ENCODE data around the gene BABAM2.

The BABAM2 gene

DNA sequence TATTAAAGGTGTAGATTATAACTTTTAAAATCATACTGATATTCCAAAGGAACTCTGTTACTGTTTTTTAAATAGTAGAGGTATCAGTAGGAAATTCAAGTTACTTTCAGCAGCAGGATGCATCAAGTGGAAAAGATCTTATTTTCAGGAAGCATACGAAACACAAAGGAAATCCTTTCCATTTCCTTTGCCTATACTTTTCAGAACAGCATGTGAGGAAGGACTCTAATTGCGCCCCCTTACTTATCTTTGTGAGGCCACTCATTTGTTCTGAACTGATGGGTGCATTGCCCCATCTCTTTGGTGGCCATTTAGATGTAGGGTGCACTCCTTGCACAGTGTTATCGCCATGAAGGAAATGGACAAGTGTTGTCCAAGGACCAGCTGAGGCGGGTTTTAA is 145.3 kb downstream of the BABAM2 start:
- DNase-seq: no peak

DNA sequence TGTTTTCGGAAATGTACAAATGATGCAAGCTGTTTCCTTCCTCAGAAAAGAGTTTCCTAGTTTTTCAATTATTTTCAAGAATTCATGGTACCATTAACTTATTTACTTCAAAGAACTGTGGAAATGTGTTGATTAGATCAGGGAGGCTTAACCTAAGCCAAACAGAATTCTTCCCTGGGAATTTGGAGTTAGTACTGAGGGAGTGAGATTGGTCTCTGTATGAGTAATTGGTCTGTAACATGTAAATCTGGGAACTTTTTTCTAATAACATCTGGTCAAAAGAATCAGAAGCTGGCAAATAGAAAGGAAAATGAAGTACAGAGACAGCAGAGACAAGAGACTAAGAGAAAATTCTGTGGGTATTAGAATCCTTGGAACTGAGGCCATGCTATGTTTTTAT is 145.8 kb downstream of the BABAM2 start:
- DNase-seq: no peak

DNA sequence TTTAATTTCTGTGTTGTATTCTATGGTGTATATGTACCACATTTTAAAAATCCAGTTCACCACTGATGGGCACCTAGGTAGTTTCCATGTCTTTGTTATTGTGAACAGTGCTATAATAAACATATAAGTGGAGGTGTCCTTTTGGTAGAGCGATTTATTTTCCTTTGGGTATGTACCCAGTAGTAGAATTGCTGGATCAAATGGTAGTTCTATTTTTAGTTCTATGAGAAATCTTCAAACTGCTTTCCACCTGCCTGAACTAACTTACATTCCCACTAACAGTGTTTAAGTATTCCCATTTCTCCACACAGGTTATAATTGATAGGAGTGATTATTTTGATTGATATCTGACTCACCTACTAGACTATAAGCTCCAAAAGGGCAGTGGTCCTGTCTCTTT is 148.2 kb downstream of the BABAM2 start:
- no peak for DNase-seq

DNA sequence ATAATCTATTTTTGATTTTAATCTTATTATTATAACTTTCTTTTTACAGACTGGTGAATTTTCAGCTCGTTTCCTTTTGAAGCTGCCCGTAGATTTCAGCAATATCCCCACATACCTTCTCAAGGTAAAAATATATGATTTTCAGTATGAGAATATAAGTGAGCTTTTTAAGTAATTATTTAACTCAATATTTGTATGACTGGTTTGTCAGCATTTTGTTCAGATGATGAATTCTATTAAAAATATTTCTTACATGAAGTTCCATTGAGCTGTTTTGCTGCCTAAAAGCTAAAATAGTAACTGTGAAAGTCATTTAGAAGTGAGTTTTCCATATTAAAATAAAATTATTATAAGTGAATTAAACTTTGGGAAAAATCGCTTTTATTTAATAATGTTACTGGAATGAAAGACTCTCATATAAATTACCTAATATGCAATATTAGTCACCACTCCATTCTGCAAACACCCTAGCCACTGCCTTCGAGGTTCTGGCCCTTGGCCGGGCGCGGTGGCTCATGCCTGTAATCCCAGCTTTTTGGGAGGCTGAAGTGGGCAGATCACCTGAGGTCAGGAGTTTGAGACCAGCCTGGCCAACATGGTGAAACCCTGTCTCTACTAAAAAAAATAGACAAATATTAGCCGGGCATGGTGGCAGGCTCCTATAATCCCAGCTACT is 155.3 kb downstream of the BABAM2 start:
- DNase-seq: no peak

DNA sequence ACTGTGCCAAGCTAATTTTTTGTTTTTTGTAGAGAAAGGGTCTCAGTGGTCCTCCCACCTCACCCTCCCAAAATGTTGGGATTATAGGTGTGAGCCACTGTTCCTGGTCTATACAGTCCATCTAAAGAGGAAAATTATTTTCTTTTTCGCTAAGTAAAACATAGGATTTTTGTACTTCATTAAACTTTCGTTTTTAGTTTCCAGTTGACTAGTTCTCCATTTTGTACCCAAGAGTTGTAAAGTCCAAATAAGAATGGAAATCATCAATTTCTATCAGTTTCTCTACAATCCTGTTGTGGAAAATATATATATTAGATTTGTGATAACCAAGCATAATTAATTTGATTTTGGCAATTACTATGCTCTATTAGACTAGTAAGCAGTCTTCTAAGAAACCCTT is 156.4 kb downstream of the BABAM2 start:
- DNase-seq: no peak

DNA sequence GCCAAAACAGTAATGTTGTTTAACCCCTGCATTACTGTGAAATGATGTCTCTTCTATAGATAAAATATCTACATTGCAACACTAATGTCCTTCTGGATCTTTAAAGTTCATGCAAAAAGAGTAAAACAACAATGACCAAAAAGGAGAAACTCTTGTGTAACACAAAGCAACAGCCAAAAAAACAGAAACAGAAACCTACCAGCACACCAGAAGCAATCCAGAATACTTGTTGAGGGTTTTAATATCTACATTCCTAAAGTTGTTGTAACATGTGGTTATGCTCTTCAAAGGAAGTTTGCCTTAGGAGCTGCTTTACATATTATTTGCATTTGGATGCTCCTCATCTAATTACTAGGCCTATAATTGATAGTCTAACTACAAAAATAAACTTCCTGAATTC is 157.2 kb downstream of the BABAM2 start:
- no peak for DNase-seq

DNA sequence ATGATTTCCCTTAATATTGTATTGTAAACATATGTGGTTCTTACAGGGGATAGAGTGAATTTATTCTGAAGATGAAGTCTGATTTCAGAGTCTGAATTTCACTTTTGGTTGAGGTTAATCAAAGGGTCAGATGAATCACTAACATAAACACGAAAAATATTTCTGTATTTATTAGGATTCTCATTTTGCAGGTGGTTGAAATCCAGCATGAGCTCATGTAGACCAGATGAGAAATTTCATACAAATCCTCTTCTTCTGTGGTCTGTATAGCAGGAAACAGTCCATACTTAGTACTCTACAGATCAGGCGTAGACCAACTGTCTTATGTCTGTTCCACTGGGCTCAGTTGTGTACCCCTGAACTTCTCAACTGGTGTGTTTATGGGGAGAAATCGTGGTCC is 157.8 kb downstream of the BABAM2 start:
- DNase-seq: no peak

DNA sequence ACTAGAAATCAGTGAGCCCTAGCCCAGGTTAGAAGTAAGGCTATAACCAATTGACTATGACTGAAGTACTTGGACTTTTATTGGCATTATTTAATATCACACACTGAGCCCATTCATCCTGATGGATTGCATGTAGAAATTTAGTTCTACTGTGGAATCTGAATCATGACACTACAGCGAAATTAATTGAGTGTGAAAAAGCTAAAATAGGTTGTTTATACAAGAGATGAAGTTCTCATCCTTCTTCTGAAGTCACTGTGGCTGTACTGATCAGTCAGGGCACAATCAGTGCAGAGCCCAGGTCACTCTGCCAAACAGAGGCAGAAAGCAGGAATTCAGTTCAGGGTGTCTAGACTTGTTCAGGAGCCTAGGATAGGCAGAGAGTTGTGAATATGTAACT is 158.9 kb downstream of the BABAM2 start:
- no peak for DNase-seq

DNA sequence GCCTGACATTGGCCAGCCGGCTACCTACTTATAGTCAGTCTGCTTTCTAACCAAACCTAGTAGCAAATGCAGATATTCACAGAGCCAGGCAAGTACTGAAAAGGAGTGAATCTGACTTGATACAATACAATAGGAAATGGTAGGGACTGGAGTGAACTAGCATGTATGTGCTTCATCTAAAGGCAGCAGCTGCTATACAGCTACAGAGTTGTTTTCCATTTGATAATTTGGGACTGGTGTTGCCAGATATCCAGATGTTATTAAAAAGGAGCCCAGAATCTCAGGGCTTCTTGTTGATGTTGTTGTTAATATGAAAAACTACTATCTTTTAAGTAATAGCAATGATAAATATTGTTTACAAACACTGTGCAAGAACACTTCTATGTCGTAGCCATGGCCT is 159.4 kb downstream of the BABAM2 start:
- no peak for DNase-seq

DNA sequence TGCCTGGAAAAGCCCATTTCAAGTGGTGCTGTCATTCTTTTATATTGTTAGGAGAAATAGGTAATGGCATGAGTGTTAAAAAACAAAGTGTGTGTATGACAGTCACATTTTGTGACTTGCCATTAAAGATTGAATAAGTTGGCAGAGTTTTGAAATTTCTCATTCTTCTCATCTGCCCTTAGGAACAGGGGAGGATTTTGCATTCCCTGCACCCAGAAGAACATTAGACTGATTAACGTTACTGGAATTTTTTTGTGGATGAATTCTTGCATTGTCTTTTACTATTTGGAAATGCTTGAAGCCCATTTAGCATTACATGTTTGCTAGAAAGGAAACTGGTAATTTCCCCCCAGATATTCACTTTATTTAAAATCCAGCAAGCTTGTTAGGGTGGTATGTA is 162.2 kb downstream of the BABAM2 start:
- no peak for DNase-seq

DNA sequence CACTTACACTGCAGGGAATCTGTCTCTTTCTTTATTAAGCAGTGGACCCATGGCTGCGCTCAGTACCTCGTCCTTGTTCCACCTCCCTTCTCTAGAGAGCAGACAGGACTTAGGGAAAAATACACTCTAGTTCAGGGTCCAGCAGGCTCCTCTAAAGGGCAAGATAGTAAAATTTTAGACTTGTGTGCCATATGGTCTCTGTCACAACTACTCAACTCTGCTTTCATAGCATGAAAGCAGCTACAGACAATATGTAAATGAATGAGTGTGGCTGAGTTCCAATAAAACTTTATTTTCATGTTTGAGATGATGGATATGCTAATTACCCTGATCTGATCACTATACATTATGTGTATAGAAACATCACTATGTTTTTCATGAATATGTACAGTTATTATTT is 163.1 kb downstream of the BABAM2 start:
- no peak for DNase-seq

DNA sequence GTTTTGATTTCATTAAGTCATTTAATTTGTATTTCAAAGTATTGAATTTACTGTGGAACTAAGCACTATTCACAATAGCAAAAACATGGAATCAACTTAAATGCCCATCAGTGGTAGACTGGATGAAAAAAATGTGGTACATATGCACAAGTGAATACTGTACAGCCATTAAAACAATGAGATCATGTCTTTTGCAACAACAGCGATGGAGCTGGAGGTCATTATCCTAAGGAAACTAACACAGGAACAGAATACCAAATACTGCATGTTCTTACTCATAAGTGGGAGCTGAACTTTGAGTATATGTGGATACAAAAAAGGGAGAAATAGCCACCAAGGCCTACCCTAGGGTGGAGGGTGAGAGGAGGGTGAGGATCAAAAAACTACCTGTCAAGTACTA is 164.4 kb downstream of the BABAM2 start:
- DNase-seq: no peak

DNA sequence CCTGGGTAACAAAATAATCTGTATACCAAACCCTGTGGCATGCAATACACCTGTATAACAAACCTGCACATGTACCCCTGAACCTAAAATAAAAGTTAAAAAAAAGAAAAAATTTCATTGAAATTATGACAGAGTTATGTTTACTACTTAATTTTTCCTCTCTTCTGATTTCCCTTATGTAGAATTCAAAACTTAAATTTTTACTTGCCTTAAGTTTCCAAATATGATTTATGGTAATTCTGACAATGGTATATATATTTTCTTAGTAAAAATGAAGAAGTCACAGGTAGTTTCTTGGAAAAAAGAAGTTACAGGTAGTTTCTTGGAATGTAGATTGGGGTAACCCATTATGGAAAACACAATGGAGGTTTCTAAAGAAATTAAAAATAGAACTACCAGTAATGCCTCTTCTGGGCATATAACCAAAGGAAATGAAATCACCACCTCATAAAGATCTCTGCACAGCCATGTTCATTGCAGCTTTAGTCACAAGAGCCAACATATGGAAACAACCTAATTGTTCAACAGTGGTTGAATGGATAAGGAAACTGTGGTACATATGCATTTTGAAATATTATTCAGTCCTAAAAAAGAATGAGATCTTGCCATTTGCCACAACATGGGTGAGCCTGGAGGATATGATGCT is 164.9 kb downstream of the BABAM2 start:
- DNase-seq: no peak

DNA sequence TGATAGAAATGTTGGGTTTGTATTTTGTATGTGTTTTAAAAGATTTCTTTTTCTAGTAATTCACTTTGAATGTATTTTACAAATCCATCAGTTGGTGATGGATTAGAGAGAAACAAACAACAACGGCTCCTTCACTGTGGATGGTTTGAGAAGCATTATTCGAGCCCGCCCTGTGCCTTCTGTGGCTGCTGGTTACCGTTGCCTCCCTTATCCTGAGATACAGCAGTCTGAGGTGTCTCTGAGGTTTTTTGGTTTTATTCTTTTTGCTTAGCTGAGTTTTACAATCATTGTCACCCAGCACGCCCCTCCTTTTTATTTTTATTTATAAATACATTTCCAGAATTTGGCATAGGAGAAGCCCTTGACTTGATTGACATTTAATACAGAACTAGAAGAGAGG is 168.3 kb downstream of the BABAM2 start:
- no peak for DNase-seq

DNA sequence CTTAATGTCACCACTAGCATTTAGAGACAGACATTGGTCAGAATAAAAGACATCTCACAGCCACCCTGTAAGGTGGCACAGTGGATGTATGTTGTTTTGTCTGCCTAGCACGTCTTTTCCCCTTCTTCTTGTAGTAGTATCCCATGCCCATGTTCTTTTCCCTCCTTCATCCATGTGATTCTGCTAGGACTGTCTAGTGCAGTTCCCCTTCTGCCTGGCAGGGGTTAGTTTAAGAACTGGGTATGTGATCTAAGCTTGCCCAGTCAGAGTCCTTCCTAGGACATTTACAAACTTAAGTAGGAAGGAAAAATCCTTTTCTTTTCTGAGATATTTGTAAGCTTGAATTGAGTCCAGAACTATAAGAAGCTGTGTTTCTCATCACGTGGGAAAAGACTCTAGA is 172.3 kb downstream of the BABAM2 start:
- no peak for DNase-seq

DNA sequence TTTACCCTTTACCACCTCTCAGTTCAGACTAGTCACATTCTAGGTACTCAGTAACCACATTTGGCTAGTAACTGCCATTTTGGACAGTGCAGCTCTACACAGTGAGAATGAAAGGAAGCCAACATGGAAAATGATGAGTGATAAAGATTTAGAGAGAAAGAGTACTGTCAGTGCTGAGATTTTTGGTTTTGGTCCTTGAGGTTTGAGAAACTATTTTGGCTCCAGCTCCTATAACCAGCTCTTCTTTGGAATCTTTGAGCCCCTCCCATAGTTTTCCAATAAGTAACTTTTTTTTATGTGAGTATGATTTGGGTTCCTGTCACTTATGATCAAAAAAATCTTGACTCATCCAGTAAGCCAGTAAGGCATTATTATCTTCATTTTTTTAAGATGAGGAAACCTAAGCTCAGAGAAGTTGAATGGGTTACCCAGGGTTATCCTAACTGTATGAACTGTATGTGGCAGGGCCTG is 173.0 kb downstream of the BABAM2 start:
- no peak for DNase-seq

DNA sequence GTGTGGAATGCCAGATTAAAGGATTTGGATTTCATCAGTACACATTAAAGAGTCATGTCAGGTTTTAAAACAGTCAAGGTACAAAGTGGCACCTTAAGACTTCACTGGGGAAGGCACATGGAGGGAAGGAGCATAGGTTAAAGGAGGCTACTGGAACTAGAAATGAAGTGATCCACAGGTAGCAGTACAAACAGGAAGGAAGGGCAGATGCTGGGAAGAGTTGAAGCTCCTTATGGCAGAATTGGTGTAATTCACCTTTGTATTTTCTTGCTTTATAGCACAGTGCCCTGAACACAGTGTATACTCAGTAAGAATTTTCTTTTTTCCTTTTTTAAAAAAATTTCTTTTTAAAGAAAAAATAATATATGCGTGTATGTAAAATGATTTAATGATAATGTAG is 177.1 kb downstream of the BABAM2 start:
- no peak for DNase-seq

DNA sequence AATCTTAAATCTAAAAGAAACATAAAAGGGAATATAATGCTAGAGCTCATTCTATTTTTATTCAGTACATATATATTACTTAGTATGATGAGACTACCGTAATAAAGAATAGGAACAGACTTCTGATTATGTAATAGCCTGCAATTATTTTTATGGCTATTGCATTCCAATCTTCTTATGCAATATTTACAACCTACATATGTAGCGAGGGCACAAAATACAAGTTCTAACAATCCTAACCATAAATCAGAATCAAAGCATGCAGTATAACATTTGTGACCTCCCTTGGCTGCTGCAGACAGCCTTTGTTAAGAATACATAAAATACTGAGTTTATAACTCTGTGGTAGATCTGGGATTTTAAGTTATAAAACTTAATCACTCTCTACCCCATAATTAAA is 177.6 kb downstream of the BABAM2 start:
- DNase-seq: no peak

DNA sequence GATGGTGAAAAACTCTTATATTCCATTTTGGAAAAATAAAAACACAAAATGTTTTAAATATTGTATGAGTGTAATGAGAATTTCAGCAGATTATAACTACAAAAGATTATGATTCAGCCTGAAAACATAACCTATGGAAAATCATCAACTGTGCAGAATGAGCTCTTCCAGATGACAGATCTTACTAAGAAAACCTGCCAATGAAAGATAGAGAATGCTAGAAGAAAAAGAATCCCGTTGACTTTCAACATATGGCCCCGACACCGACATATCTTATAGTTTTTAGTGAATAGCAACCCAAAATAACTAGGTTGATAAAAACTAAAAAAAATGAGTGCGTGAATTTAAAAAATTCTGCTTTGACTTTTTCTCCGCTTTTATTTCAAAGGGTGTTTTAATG is 178.0 kb downstream of the BABAM2 start:
- DNase-seq: no peak

DNA sequence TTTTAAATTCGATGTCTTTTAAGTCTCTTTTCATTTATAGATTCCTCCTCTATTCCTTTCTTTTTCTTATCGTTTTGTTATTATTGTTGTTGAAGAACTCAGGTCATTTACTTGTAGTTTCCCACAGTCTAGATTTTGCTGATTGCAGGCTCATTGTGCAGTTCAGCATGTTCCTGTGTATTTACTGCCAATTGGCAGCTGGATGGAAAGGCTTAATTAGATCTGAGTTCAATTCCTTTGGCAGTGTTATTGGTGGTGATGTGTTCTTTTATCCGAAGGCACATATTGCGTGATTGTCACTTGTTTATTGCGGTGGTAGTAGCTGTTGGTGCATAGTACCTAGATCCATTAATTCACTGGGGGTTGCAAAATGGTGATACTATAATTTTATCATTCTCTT is 180.7 kb downstream of the BABAM2 start:
- DNase-seq: no peak

DNA sequence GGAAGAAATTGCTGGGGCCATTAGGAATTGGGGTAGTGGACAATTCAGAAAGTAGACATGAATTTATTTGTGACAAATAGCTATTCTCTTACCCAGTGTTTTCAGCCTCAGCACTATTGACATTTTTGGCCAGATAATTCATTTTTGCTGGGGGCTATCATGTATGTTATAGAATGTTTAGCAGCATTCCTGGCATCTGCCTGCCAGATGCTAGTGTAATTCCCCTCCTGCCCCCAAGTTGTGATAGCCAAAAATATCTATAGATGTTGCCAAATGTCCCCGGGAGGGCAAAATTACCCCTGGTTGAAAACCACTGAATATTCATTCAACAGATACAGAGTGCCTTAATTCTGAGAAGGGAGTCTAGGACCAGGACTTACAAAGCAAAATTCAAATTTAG is 183.6 kb downstream of the BABAM2 start:
- DNase-seq: no peak

DNA sequence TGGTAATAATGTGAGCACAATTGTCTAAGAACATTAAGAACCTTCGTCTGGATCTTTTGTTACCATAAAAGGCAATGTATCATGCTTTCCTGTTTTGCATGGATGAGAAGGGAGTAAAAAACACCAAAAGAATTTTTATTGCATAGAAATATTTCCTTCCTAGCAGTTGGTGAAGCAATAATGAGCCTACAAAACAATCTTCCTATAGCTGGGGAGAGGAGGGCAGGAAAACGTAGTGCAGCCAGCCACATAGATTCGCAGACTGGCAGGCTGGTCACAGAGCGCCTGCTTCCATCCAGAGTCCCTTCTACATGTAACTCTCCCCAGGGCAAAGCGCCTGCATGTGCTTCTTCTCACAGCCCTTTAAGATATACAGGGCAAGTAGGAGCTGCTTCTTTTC is 190.4 kb downstream of the BABAM2 start:
- DNase-seq: no peak

DNA sequence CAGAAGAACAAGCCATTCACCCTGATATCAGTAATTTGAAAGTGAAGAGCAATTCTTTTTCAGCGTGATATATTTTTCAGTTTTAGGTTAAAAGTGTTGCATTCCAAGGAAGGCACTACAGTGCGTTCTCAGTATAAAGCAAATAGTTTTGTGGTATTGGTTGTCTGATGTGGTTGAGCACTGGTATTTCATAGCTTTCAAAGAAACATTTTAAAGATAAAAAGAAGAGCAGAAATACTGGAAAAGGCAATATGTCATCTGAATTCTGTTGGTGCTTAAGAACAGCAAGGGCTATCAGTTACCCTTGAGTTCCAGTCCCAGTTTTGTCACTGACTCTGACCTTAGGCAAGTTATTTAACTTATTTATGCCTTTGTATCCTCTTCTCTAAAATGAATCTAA is 191.6 kb downstream of the BABAM2 start:
- peak in 1 of 2 donors; percentile 8 for DNase-seq

DNA sequence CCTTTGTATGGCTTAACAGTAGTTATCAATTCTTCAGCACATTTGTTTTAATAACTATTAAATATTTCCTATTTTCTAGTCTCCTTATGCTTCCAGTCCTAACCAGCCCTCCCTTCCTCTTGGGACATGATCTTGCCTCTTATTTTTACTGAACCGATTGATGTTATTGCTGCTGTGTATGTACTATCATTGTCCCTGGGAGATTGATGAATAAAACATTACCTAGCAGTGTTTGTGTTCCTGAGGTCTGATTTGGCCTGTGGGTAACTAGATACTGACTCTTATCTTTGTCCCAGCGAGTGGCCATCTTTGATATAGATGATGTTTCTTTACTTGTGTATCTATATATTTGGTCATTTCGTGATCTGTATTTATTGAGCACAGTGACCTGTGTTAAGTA is 192.9 kb downstream of the BABAM2 start:
- DNase-seq: no peak

DNA sequence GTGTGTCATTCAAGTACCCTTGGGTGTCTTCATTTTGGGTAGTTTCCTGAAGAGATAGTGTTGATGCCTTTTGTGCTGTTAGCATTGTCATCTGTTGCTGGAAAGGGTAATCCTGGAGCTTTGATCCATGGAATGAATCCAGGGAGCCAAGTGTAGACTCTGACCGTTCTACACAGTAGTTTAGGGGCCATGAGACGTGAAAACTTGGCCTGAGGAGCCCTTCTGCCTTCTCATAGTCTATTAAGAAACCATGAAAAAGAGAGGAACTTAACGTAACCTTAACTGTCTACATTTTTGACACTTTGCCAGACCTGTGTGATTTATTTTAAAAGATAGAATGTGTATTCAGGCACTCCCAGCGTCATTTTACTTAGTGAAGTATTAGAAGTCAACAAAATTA is 194.0 kb downstream of the BABAM2 start:
- no peak for DNase-seq

All from CD4-positive, alpha-beta T cell treated with Interleukin-4 for 1 hour (primary cell).